WTC11 (cell line): ENCODE measurements around the gene WBP1L. TPM values are rescaled to one million over a fixed set of nuclear protein-coding genes. Genes with fewer than 3 reads are reported as not detected.

Source experiments
- ATAC-seq: fragments of 200-7000 bp; cut with Tn5 transposase; 2 replicates; pipeline ENCODE4 v1.10.0; 2021; ENCODE audit warnings: mild to moderate bottlenecking, moderate library complexity
- CTCF ChIA-PET: fragments of 300-600 bp; sonication (Branson Sonifier 250); formaldehyde crosslinking; loops from one replicate; lab custom pipeline; 2021; ENCODE audit warnings: antibody characterized with exemption; lab: Charles Lee
- POLR2A ChIA-PET: fragments of 350-600 bp; sonication (Branson Sonifier 250); formaldehyde crosslinking; loops from one replicate; lab custom pipeline; 2021; ENCODE audit warnings: antibody characterized with exemption; lab: Charles Lee
- DNase-seq: peaks from one replicate; pipeline ENCODE4 v3.0.0; 2021; ENCODE audit warnings: low spot score
- H3K27ac Mint-ChIP-seq: 2 replicates; pipeline ENCODE4 v1.8.0; 2021; ENCODE audit warnings: mixed read lengths
- H3K27me3 Mint-ChIP-seq: 2 replicates; pipeline ENCODE4 v1.8.0; 2021; ENCODE audit warnings: low read depth, mild to moderate bottlenecking, moderate library complexity, mixed read lengths
- H3K36me3 Mint-ChIP-seq: 2 replicates; pipeline ENCODE4 v1.8.0; 2021; ENCODE audit warnings: mixed read lengths
- H3K4me1 Mint-ChIP-seq: 2 replicates; pipeline ENCODE4 v1.8.0; 2022; ENCODE audit warnings: mixed read lengths
- H3K4me3 Mint-ChIP-seq: 2 replicates; pipeline ENCODE4 v1.8.0; 2021; ENCODE audit warnings: mild to moderate bottlenecking, moderate library complexity, mixed read lengths
- H3K9me3 Mint-ChIP-seq: 2 replicates; pipeline ENCODE4 v1.8.0; 2021; ENCODE audit warnings: mixed read lengths
- CDX4 ChIP-seq: fragments of 250-450 bp; sonication (Bioruptor Pico); IDR thresholded peaks from 2 replicates; pipeline ENCODE4 v1.9.0; 2021; ENCODE audit warnings: moderate library complexity, mild to moderate bottlenecking, inconsistent platforms, borderline replicate concordance
- EMX1 ChIP-seq: fragments of 250-450 bp; sonication (Bioruptor Pico); IDR thresholded peaks from 2 replicates; pipeline ENCODE4 v1.8.0; 2021; ENCODE audit warnings: mild to moderate bottlenecking
- FOXP4 ChIP-seq: sonication (generic); formaldehyde crosslinking; IDR thresholded peaks from 2 replicates; pipeline ENCODE4 v1.8.0; 2022; ENCODE audit warnings: mild to moderate bottlenecking, missing genetic modification reagents
- GTF2I ChIP-seq: fragments of 250-450 bp; sonication (Bioruptor Pico); conservative IDR thresholded peaks from 2 replicates; pipeline ENCODE4 v1.4.0; 2021; ENCODE audit warnings: mild to moderate bottlenecking
- MYBL2 ChIP-seq: sonication (generic); formaldehyde crosslinking; IDR thresholded peaks from 2 replicates; pipeline ENCODE4 v1.8.1; 2023; ENCODE audit warnings: mild to moderate bottlenecking, moderate library complexity, missing genetic modification reagents
- NFATC4 ChIP-seq: fragments of 250-450 bp; sonication (Bioruptor Pico); IDR thresholded peaks from 2 replicates; pipeline ENCODE4 v1.9.0; 2021; ENCODE audit warnings: mild to moderate bottlenecking
- NFE2L1 ChIP-seq: sonication (generic); formaldehyde crosslinking; IDR thresholded peaks from 2 replicates; pipeline ENCODE4 v1.8.1; 2023; ENCODE audit warnings: missing genetic modification reagents
- NR1H2 ChIP-seq: sonication (generic); formaldehyde crosslinking; IDR thresholded peaks from 2 replicates; pipeline ENCODE4 v1.9.0; 2021; ENCODE audit warnings: mild to moderate bottlenecking, moderate library complexity, missing genetic modification reagents
- PRRX2 ChIP-seq: fragments of 250-450 bp; sonication (Bioruptor Pico); IDR thresholded peaks from 2 replicates; pipeline ENCODE4 v1.8.0; 2021; ENCODE audit warnings: mild to moderate bottlenecking
- USF1 ChIP-seq: sonication (generic); formaldehyde crosslinking; IDR thresholded peaks from 2 replicates; pipeline ENCODE4 v1.8.0; 2022; ENCODE audit warnings: mild to moderate bottlenecking, missing genetic modification reagents
- USF2 ChIP-seq: sonication (generic); formaldehyde crosslinking; IDR thresholded peaks from 2 replicates; pipeline ENCODE4 v1.8.1; 2023; ENCODE audit warnings: mild to moderate bottlenecking, missing genetic modification reagents, moderate library complexity
- ZNF219 ChIP-seq: sonication (generic); formaldehyde crosslinking; IDR thresholded peaks from 2 replicates; pipeline ENCODE4 v1.8.0; 2023; ENCODE audit warnings: missing genetic modification reagents, mild to moderate bottlenecking, borderline replicate concordance
- ZNF263 ChIP-seq: sonication (generic); formaldehyde crosslinking; IDR thresholded peaks from 2 replicates; pipeline ENCODE4 v1.8.1; 2022; ENCODE audit warnings: low read depth, mild to moderate bottlenecking, moderate library complexity, missing genetic modification reagents
- ZNF317 ChIP-seq: sonication (generic); formaldehyde crosslinking; IDR thresholded peaks from 2 replicates; pipeline ENCODE4 v1.8.1; 2023; ENCODE audit warnings: low read depth, mild to moderate bottlenecking, moderate library complexity, missing genetic modification reagents, borderline replicate concordance
- ZNF396 ChIP-seq: fragments of 250-450 bp; sonication (Bioruptor Pico); IDR thresholded peaks from 2 replicates; pipeline ENCODE4 v1.8.0; 2021; ENCODE audit warnings: mild to moderate bottlenecking, moderate library complexity, borderline replicate concordance
- ZNF423 ChIP-seq: fragments of 250-450 bp; sonication (Bioruptor Pico); IDR thresholded peaks from 2 replicates; pipeline ENCODE4 v2.1.2; 2022; ENCODE audit warnings: mild to moderate bottlenecking, moderate library complexity
- ZNF512 ChIP-seq: sonication (generic); formaldehyde crosslinking; IDR thresholded peaks from 2 replicates; pipeline ENCODE4 v1.8.1; 2022; ENCODE audit warnings: missing genetic modification reagents, borderline replicate concordance
- ZNF532 ChIP-seq: fragments of 250-450 bp; sonication (Bioruptor Pico); IDR thresholded peaks from 2 replicates; pipeline ENCODE4 v1.9.0; 2021; ENCODE audit warnings: mild to moderate bottlenecking, borderline replicate concordance
- ZSCAN18 ChIP-seq: fragments of 250-450 bp; sonication (Bioruptor Pico); IDR thresholded peaks from 2 replicates; pipeline ENCODE4 v2.1.2; 2022; ENCODE audit warnings: mild to moderate bottlenecking, moderate library complexity
- total RNA-seq: library from RNA; stranded (reverse); gene quantifications from 3 replicates; pipeline ENCODE4 v1.2.3, GENCODE V29; 2021
- TF ChIP-seq, protein P1 (sequence below): fragments of 250-450 bp; sonication (Bioruptor Pico); conservative IDR thresholded peaks from 2 replicates; pipeline ENCODE4 v1.9.0; 2021; ENCODE audit warnings: mild to moderate bottlenecking
- TF ChIP-seq, protein P2 (sequence below): sonication (generic); formaldehyde crosslinking; conservative IDR thresholded peaks from 2 replicates; pipeline ENCODE4 v1.8.1; 2022; ENCODE audit warnings: mild to moderate bottlenecking, missing genetic modification reagents

Gene WBP1L
- total RNA-seq, 1 experiment from 2014 or later = 26.8 TPM

DNA sequence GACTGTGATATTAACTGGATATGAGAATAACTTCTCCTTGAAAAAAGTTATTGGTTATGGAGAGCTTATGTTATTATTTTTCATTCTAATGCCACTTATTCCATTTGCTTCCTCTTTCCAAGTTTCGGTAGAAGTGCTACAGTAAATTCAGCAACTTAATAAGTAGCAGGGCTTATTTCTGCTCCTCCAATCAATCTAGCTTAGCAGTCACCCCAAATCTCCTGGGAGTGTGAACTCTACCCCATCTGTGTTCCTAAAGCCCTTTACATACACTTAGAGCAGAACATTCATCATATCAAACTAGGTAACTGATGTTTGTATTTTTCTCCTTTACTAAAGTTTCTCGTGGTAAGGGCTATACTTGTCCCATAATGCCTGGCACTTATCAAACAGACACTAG is 38.2 kb upstream of the WBP1L start:
- Mint-ChIP-seq H3K9me3 (no peaks in the 10 kb centered on the region), H3K4me1 (peaks cover 6% of the 10 kb centered on the region), H3K27me3 (no peaks in the 10 kb centered on the region)
- POLR2A ChIA-PET = interaction anchor here (0.9 kb wide), 1 partner anchor 28 kb away, joined by 3 read pairs; no protein-coding TSS in a partner anchor
- TF ChIP-seq ZNF512 (CRISPR knock-in tag) = no peak
- TF ChIP-seq, all 79 proteins: peak for 0
- H3K27ac Mint-ChIP-seq = no peak overlapping the region
- DNase-seq (no peak), ATAC-seq (no peak)
- CTCF ChIA-PET = no interaction called here
- H3K36me3 Mint-ChIP-seq = peaks cover 4% of the 10 kb centered on the region
- H3K4me3 Mint-ChIP-seq = no peak overlapping the region

- H3K4me3 Mint-ChIP-seq = no peak overlapping the region
- POLR2A ChIA-PET = no interaction called here
- ATAC-seq = no peak
- TF ChIP-seq ZSCAN18 (CRISPR knock-in tag) (no peak), ZNF532 (CRISPR knock-in tag) (no peak), NFE2L1 (CRISPR knock-in tag) (no peak), ZNF263 (CRISPR knock-in tag) (no peak), NFATC4 (CRISPR knock-in tag) (no peak), EMX1 (CRISPR knock-in tag) (no peak), NR1H2 (CRISPR knock-in tag) (no peak), ZNF423 (no peak), ZNF219 (CRISPR knock-in tag) (no peak), USF1 (CRISPR knock-in tag) (no peak), ZNF317 (no peak), USF2 (CRISPR knock-in tag) (no peak), CDX4 (CRISPR knock-in tag) (no peak), MYBL2 (CRISPR knock-in tag) (no peak), FOXP4 (CRISPR knock-in tag) (no peak), PRRX2 (no peak), ZNF396 (CRISPR knock-in tag) (no peak), GTF2I (CRISPR knock-in tag) (no peak)
- TF ChIP-seq, protein P1, sequence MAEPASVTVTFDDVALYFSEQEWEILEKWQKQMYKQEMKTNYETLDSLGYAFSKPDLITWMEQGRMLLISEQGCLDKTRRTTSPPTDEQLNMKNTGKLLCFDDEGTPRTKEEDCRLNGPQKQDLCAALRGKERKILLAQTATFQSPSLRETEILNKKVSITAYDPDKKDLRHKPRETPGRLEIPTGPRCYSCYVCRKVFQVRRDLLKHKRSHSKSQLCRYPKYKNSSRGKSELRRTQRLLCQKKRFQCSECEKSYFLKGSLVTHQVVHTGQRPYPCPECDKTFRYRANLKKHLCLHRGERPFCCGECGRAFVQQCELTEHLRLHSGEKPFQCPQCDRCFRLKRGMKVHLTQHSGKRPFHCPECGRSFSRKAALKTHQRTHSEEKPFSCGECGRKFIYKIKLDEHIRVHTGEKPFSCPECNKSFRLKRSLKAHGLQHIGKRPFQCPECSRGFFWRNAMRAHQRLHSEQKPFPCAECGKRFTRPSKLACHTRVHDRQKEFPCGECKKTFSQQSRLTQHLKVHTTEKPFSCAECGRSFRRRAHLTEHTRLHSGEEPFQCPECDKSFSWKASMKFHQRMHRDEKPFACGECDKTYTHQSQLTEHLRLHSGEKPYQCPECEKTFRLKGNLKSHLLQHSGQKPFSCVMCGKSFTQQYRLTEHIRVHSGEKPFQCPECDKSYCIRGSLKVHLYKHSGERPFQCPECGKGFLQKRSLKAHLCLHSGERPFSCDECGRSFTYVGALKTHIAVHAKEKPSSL (CRISPR knock-in tag) = no peak
- TF ChIP-seq, protein P2, sequence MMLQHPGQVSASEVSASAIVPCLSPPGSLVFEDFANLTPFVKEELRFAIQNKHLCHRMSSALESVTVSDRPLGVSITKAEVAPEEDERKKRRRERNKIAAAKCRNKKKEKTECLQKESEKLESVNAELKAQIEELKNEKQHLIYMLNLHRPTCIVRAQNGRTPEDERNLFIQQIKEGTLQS (CRISPR knock-in tag) = no peak
- TF ChIP-seq, all 79 proteins: peak for 0
- Mint-ChIP-seq H3K27me3 (no peaks in the 10 kb centered on the region), H3K27ac (no peak overlapping the region), H3K4me1 (peaks cover 24% of the 10 kb centered on the region), H3K9me3 (no peaks in the 10 kb centered on the region), H3K36me3 (no peaks in the 10 kb centered on the region)
- CTCF ChIA-PET = interaction anchor here (6.4 kb wide), 1 partner anchor 33 kb away, joined by 101 read pairs; no protein-coding TSS in a partner anchor
- no peak for DNase-seq
Observed at GRCh38 chr10:102710609-102711008, 33.1 kb upstream of the WBP1L start.
